Middle frontal gyrus (tissue), 1 donor: ENCODE data around the gene FUT8.
"Not testable (repeated sequence)": the region's sequence is repeated elsewhere in the genome, so short reads cannot be mapped to it uniquely, and the experiment has no call there.

ENCODE experiments used
- DNase-seq: peaks from one replicate; pipeline ENCODE4 v3.0.0-alpha.2; 2015; ENCODE audit warnings: low spot score; ENCODE audit errors: extremely low spot score

FUT8 gene

GRCh38 chr14:65449647-65450046 is 37.1 kb downstream of the FUT8 start:
- no peak for DNase-seq

GRCh38 chr14:65453807-65454480 is 41.4 kb downstream of the FUT8 start:
- no peak for DNase-seq

GRCh38 chr14:65456247-65456646 is 43.7 kb downstream of the FUT8 start:
- no peak for DNase-seq

GRCh38 chr14:65461730-65462129 is 49.2 kb downstream of the FUT8 start:
- no peak for DNase-seq

GRCh38 chr14:65462411-65462810 is 49.9 kb downstream of the FUT8 start:
- no peak for DNase-seq

- DNase-seq: no peak
Observed at GRCh38 chr14:65465584-65465983, 53.1 kb downstream of the FUT8 start.

- DNase-seq: not testable (repeated sequence)
Observed at GRCh38 chr14:65467926-65468325, 55.4 kb downstream of the FUT8 start.

- no peak for DNase-seq
Observed at GRCh38 chr14:65469903-65470302, 57.4 kb downstream of the FUT8 start.

- DNase-seq: no peak
Observed at GRCh38 chr14:65470404-65470880, 57.9 kb downstream of the FUT8 start.

GRCh38 chr14:65471038-65471878 is 58.7 kb downstream of the FUT8 start:
- DNase-seq: no peak

- DNase-seq: no peak
Observed at GRCh38 chr14:65472189-65472588, 59.7 kb downstream of the FUT8 start.

GRCh38 chr14:65476273-65476941 is 63.9 kb downstream of the FUT8 start:
- no peak for DNase-seq

GRCh38 chr14:65476942-65477318 is 64.4 kb downstream of the FUT8 start:
- DNase-seq: no peak

GRCh38 chr14:65478017-65478416 is 65.5 kb downstream of the FUT8 start:
- DNase-seq: no peak

- no peak for DNase-seq
Observed at GRCh38 chr14:65478596-65478995, 66.1 kb downstream of the FUT8 start.

- no peak for DNase-seq
Observed at GRCh38 chr14:65479386-65479785, 66.9 kb downstream of the FUT8 start.

- DNase-seq: no peak
Observed at GRCh38 chr14:65482757-65483438, 70.4 kb downstream of the FUT8 start.

- DNase-seq: no peak
Observed at GRCh38 chr14:65483647-65484046, 71.1 kb downstream of the FUT8 start.

GRCh38 chr14:65485516-65485915 is 73.0 kb downstream of the FUT8 start:
- DNase-seq: no peak

GRCh38 chr14:65486863-65487262 is 74.3 kb downstream of the FUT8 start:
- DNase-seq: no peak

- no peak for DNase-seq
Observed at GRCh38 chr14:65487783-65488494, 75.4 kb downstream of the FUT8 start.
